ENCODE results near the gene YIPF1. TPM values are rescaled to one million over a fixed set of nuclear protein-coding genes. Genes with fewer than 3 reads are reported as not detected.

YIPF1 gene
- total and polyA plus RNA-seq, 2 donors (not counting 1 experiment from before 2014, with no cell fraction given), result 34.7 to 39.8 TPM

DNA sequence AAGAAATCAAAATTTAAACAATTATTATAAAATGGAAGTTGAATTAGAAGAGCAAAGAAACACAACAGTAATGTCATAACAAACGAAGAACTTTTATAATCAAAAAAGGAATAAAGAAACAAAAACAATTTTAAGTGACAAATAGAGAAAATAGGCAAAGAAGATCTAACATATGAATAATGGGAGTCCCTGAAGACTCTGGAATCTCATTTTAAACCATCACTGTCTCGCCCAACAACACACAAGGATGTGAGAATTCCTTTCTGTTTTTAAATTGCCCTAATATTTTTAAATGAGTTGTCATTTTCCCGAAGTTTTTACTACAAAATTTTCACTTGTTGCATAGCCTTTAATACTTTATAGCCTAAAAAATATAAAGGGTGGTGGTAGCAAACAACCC lies 47.2 kb downstream of the YIPF1 start:
- no peak overlapping the region for H3K9ac ChIP-seq (ENCODE audit: insufficient read depth, low read length)
- H3K4me3 ChIP-seq (replicated peaks in 1 of 4; ENCODE audit: control extremely low read depth in 1 of 4, insufficient read depth in 1 of 4, low read depth in 3 of 4, low read length in 4 of 4), result no peak overlapping the region
- H3K27ac ChIP-seq (ENCODE audit: insufficient read depth, low read length), result no peak overlapping the region
- H3K4me1 ChIP-seq (ENCODE audit: control insufficient read depth, extremely low read depth, insufficient read depth, low read length), result no peaks in the 10 kb centered on the region
- H3K27me3 ChIP-seq (ENCODE audit: control insufficient read depth, insufficient read depth, low read length), result no peaks in the 10 kb centered on the region
- no peak for TF ChIP-seq EZH2 (IDR thresholded peaks at IDR 0.05; ENCODE audit: low read length, missing control alignments)
- TF ChIP-seq, protein P1, sequence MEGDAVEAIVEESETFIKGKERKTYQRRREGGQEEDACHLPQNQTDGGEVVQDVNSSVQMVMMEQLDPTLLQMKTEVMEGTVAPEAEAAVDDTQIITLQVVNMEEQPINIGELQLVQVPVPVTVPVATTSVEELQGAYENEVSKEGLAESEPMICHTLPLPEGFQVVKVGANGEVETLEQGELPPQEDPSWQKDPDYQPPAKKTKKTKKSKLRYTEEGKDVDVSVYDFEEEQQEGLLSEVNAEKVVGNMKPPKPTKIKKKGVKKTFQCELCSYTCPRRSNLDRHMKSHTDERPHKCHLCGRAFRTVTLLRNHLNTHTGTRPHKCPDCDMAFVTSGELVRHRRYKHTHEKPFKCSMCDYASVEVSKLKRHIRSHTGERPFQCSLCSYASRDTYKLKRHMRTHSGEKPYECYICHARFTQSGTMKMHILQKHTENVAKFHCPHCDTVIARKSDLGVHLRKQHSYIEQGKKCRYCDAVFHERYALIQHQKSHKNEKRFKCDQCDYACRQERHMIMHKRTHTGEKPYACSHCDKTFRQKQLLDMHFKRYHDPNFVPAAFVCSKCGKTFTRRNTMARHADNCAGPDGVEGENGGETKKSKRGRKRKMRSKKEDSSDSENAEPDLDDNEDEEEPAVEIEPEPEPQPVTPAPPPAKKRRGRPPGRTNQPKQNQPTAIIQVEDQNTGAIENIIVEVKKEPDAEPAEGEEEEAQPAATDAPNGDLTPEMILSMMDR (conservative IDR thresholded peaks at IDR 0.05 in 1 of 2, IDR thresholded peaks at IDR 0.05 in 1 of 2; ENCODE audit: low read depth in 1 of 2, low read length in 2 of 2), result no peak
- no peaks in the 10 kb centered on the region for H3K9me3 ChIP-seq (ENCODE audit: control insufficient read depth, insufficient read depth, low read depth, low read length)
- DNase-seq (ENCODE audit: low read depth in 2 of 2), result no peak
- H4K20me1 ChIP-seq (ENCODE audit: control insufficient read depth, extremely low read depth, insufficient read depth, low read length), result no peaks in the 10 kb centered on the region
- peaks cover 6% of the 10 kb centered on the region for H3K79me2 ChIP-seq (ENCODE audit: control insufficient read depth, insufficient read depth, low read length)
- no peaks in the 10 kb centered on the region for H3K36me3 ChIP-seq (ENCODE audit: control insufficient read depth, insufficient read depth, low read length)
- no peak overlapping the region for H2AFZ ChIP-seq (ENCODE audit: low read length)
- no peak overlapping the region for H3K4me2 ChIP-seq (ENCODE audit: extremely low read depth, insufficient read depth, low read length)

DNA sequence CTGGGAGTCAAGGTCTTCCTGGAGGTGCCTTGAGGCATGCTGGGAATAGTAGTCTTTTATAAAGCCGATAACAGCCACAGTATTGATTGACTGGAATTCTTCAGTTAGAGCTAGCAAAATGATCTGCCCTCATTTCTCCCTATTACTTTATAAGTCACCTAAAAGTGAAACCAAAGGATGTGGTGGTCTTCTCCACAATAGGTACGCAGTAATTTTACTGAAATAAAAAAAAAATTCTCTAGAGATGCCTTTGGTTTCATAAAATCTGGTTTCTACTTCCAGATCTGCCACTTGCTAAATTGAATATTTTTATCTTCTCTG lies 51.0 kb downstream of the YIPF1 start:
- peak overlapping the region; percentile 61 for H3K4me2 ChIP-seq (ENCODE audit: extremely low read depth, insufficient read depth, low read length)
- H3K79me2 ChIP-seq (ENCODE audit: control insufficient read depth, insufficient read depth, low read length), result peaks cover 34% of the 10 kb centered on the region
- H4K20me1 ChIP-seq (ENCODE audit: control insufficient read depth, extremely low read depth, insufficient read depth, low read length), result no peaks in the 10 kb centered on the region
- no peaks in the 10 kb centered on the region for H3K27me3 ChIP-seq (ENCODE audit: control insufficient read depth, insufficient read depth, low read length)
- H3K9me3 ChIP-seq (ENCODE audit: control insufficient read depth, insufficient read depth, low read depth, low read length), result no peaks in the 10 kb centered on the region
- DNase-seq (ENCODE audit: low read depth in 2 of 2), result no peak
- H3K36me3 ChIP-seq (ENCODE audit: control insufficient read depth, insufficient read depth, low read length), result no peaks in the 10 kb centered on the region
- peak overlapping the region; percentile 92 for H3K9ac ChIP-seq (ENCODE audit: insufficient read depth, low read length)
- TF ChIP-seq EZH2 (IDR thresholded peaks at IDR 0.05; ENCODE audit: low read length, missing control alignments), result no peak
- TF ChIP-seq, protein P1 (conservative IDR thresholded peaks at IDR 0.05 in 1 of 2, IDR thresholded peaks at IDR 0.05 in 1 of 2; ENCODE audit: low read depth in 1 of 2, low read length in 2 of 2), result no peak
- H2AFZ ChIP-seq (ENCODE audit: low read length), result peak overlapping the region; percentile 35
- no peaks in the 10 kb centered on the region for H3K4me1 ChIP-seq (ENCODE audit: control insufficient read depth, extremely low read depth, insufficient read depth, low read length)
- H3K4me3 ChIP-seq (replicated peaks in 1 of 4; ENCODE audit: control extremely low read depth in 1 of 4, insufficient read depth in 1 of 4, low read depth in 3 of 4, low read length in 4 of 4), result peak overlapping the region; percentile 71 to 100 (median 71)
- H3K27ac ChIP-seq (ENCODE audit: insufficient read depth, low read length), result peak overlapping the region; percentile 84

DNA sequence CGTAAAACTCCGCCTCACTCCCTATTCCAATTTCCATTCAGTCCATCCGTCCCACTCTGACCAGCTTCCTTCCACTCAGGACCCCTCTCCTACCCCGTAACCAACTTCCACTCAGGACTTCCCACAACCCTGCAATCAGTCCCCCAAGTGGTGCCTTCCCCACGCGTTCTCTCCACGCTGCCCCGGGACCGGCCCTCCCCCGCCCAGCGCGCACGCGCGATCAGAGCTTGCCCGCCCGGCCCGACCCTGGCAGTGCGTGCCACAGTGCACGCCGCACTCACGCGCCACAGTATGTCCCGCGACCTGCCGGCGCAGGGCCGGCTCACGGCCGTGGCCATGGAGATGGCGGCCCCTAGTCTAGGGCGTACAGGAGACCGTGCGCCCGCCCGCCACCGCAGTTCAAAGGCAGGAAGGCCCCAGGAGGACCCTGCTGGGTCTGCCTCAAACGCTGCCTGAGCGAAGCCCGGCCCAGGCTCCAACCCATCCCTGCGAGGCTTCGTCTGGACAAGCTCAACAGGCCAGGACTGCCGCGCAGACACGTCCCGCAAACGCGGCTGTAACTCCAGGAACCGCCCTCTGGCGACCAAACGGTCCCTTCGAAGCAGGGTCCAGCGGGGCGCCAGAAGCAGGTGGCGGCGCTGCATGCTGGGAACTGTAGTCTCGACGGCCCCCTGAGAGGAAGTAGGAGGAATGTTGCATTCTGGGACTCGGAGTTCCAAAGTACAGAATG lies 51.5 kb downstream of the YIPF1 start, which contains the start of gene NDC1:
NDC1 (minus strand) TSS at position 373 of the 730 bp plus-strand sequence; CDS start at position 338, 35 bp downstream.
- H3K9me3 ChIP-seq (ENCODE audit: control insufficient read depth, insufficient read depth, low read depth, low read length), result no peaks in the 10 kb centered on the region
- peaks cover 36% of the 10 kb centered on the region for H3K79me2 ChIP-seq (ENCODE audit: control insufficient read depth, insufficient read depth, low read length)
- H3K4me2 ChIP-seq (ENCODE audit: extremely low read depth, insufficient read depth, low read length), result peak within 1 kb of the TSS; percentile 89
- peak within 1 kb of the TSS; percentile 71 to 100 (median 71) for H3K4me3 ChIP-seq (replicated peaks in 1 of 4; ENCODE audit: control extremely low read depth in 1 of 4, insufficient read depth in 1 of 4, low read depth in 3 of 4, low read length in 4 of 4)
- TF ChIP-seq EZH2 (IDR thresholded peaks at IDR 0.05; ENCODE audit: low read length, missing control alignments), result no peak
- TF ChIP-seq, protein P1 (conservative IDR thresholded peaks at IDR 0.05 in 1 of 2, IDR thresholded peaks at IDR 0.05 in 1 of 2; ENCODE audit: low read depth in 1 of 2, low read length in 2 of 2), result no peak
- H3K36me3 ChIP-seq (ENCODE audit: control insufficient read depth, insufficient read depth, low read length), result no peaks in the 10 kb centered on the region
- DNase-seq (ENCODE audit: low read depth in 2 of 2), result peak; percentile 95 to 96
- H3K27me3 ChIP-seq (ENCODE audit: control insufficient read depth, insufficient read depth, low read length), result no peaks in the 10 kb centered on the region
- H3K27ac ChIP-seq (ENCODE audit: insufficient read depth, low read length), result peak within 1 kb of the TSS; percentile 84
- no peaks in the 10 kb centered on the region for H4K20me1 ChIP-seq (ENCODE audit: control insufficient read depth, extremely low read depth, insufficient read depth, low read length)
- no peaks in the 10 kb centered on the region for H3K4me1 ChIP-seq (ENCODE audit: control insufficient read depth, extremely low read depth, insufficient read depth, low read length)
- H2AFZ ChIP-seq (ENCODE audit: low read length), result peak within 1 kb of the TSS; percentile 85
- peak within 1 kb of the TSS; percentile 92 for H3K9ac ChIP-seq (ENCODE audit: insufficient read depth, low read length)

Measured in fibroblast of lung (primary cell).